ENCODE measurements around the gene SLC24A3.

Gene SLC24A3

DNA sequence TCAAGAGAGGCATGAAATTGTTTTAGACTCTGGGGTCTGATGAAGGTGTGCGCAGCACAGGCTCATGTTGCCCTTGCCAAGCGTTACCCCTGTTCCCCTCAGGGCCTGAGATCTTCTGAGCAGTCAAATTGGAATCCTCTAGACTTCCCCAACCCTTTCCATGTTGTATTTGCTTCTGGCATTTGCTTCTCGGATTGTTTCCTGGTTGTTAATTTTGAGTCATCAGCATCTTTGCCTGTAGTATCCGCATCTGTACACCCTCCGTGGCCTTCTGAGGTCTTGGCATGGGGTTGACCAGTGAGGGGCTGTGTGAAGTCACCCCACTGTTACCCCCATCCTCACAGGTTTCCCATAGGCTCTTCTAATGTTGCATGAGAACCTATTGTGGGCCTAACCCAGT is 40.9 kb downstream of the SLC24A3 start:
- Histone ChIP-seq H3K9ac (ENCODE audit: low read length) (no peak overlapping the region), H4K20me1 (ENCODE audit: insufficient read depth, low read length) (no peaks in the 10 kb centered on the region), H3K4me1 (ENCODE audit: low read length) (peaks cover 4% of the 10 kb centered on the region), H3K4me3 (ENCODE audit: low read length) (no peak overlapping the region), H3K27ac (ENCODE audit: low read length) (no peak overlapping the region), H3K36me3 (replicated peaks; ENCODE audit: low read depth, low read length) (no peaks in the 10 kb centered on the region), H3K4me2 (ENCODE audit: low read length) (no peak overlapping the region), H3K27me3 (ENCODE audit: low read depth, low read length) (peaks cover 37% of the 10 kb centered on the region), H3K9me3 (ENCODE audit: insufficient read depth, low read length) (no peaks in the 10 kb centered on the region), H2AFZ (ENCODE audit: low read depth, low read length) (no peak overlapping the region), H3K79me2 (ENCODE audit: low read length) (no peaks in the 10 kb centered on the region)
- TF ChIP-seq EZH2phosphoT487 (IDR thresholded peaks at IDR 0.05; ENCODE audit: low read depth): no peak
- TF ChIP-seq, protein P1, sequence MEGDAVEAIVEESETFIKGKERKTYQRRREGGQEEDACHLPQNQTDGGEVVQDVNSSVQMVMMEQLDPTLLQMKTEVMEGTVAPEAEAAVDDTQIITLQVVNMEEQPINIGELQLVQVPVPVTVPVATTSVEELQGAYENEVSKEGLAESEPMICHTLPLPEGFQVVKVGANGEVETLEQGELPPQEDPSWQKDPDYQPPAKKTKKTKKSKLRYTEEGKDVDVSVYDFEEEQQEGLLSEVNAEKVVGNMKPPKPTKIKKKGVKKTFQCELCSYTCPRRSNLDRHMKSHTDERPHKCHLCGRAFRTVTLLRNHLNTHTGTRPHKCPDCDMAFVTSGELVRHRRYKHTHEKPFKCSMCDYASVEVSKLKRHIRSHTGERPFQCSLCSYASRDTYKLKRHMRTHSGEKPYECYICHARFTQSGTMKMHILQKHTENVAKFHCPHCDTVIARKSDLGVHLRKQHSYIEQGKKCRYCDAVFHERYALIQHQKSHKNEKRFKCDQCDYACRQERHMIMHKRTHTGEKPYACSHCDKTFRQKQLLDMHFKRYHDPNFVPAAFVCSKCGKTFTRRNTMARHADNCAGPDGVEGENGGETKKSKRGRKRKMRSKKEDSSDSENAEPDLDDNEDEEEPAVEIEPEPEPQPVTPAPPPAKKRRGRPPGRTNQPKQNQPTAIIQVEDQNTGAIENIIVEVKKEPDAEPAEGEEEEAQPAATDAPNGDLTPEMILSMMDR (IDR thresholded peaks at IDR 0.05; ENCODE audit: low read depth, low read length): no peak

DNA sequence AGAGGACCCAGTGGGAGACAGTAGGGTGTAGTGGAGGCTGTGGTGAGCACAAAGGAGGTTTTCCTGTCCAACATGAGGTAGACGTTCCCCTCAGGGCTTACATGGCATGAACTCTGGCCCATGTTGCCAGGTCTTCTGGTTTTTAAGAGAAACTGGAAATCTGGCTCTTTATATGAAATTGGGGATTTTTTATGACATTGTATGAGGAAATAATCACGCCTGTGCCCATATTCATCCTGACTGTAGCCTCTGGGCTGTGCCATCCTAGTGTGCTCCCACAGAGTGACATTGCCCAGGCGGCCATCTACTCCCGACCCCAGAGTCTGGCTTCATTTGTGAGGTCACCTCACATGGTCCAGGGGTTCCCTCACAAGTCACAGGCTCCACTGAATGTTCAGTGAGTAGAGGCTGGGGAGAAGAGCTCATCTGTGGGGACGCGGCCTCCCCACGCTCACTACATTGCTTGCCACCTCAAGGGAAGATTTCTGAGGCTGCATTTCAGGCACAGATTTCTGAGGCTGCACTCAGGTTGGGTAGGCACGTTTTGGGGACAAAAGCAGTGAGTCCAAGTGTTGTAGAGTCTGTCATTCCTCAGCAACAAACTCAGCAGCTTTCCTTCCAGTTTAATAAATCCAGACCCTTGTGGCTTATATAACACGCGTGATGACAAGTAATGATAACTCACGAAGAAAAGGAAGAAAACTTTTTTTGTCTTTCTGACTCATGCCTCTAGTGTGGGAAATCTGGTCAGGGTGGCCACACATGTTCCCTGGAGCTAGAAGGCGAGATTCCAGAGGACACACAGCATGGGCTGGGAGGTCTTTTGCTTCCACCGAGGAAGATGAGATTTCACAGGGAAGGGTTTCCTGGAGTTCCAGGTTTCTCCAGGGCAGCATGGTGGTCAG is 41.7 kb downstream of the SLC24A3 start:
- H3K27ac ChIP-seq (ENCODE audit: low read length): no peak overlapping the region
- H4K20me1 ChIP-seq (ENCODE audit: insufficient read depth, low read length): no peaks in the 10 kb centered on the region
- H3K27me3 ChIP-seq (ENCODE audit: low read depth, low read length): peaks cover 32% of the 10 kb centered on the region
- H3K4me3 ChIP-seq (ENCODE audit: low read length): no peak overlapping the region
- no peaks in the 10 kb centered on the region for H3K36me3 ChIP-seq (replicated peaks; ENCODE audit: low read depth, low read length)
- peaks cover 12% of the 10 kb centered on the region for H3K4me1 ChIP-seq (ENCODE audit: low read length)
- H3K9me3 ChIP-seq (ENCODE audit: insufficient read depth, low read length): no peaks in the 10 kb centered on the region
- no peak overlapping the region for H3K4me2 ChIP-seq (ENCODE audit: low read length)
- no peak for TF ChIP-seq EZH2phosphoT487 (IDR thresholded peaks at IDR 0.05; ENCODE audit: low read depth)
- TF ChIP-seq, protein P1 (IDR thresholded peaks at IDR 0.05; ENCODE audit: low read depth, low read length): no peak
- no peak overlapping the region for H3K9ac ChIP-seq (ENCODE audit: low read length)
- H3K79me2 ChIP-seq (ENCODE audit: low read length): no peaks in the 10 kb centered on the region
- H2AFZ ChIP-seq (ENCODE audit: low read depth, low read length): no peak overlapping the region

DNA sequence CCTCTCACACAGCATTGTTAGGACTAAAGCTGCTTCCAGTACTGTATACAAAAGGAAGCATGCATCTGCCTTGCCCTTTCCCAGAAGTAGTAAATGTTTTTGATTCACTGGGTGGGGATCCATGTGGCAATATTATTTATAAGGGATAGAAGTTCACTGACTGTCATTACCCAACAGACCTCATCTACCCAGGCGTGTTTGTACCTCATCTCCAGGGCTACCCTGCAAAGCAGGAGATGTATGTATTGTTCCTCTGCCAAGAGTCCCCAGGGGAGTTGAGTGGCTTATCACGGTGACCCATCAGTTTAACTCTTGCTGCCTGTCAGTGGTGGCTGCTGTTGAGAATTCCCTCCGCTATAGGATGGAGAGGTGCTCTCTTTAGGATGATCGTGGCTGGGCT is 42.5 kb downstream of the SLC24A3 start:
- no peaks in the 10 kb centered on the region for H3K36me3 ChIP-seq (replicated peaks; ENCODE audit: low read depth, low read length)
- TF ChIP-seq EZH2phosphoT487 (IDR thresholded peaks at IDR 0.05; ENCODE audit: low read depth): no peak
- TF ChIP-seq, protein P1 (IDR thresholded peaks at IDR 0.05; ENCODE audit: low read depth, low read length): no peak
- H3K4me1 ChIP-seq (ENCODE audit: low read length): peaks cover 20% of the 10 kb centered on the region
- no peak overlapping the region for H3K4me2 ChIP-seq (ENCODE audit: low read length)
- H3K27me3 ChIP-seq (ENCODE audit: low read depth, low read length): peaks cover 30% of the 10 kb centered on the region
- H3K27ac ChIP-seq (ENCODE audit: low read length): no peak overlapping the region
- H3K79me2 ChIP-seq (ENCODE audit: low read length): no peaks in the 10 kb centered on the region
- no peaks in the 10 kb centered on the region for H3K9me3 ChIP-seq (ENCODE audit: insufficient read depth, low read length)
- no peak overlapping the region for H2AFZ ChIP-seq (ENCODE audit: low read depth, low read length)
- no peak overlapping the region for H3K9ac ChIP-seq (ENCODE audit: low read length)
- no peak overlapping the region for H3K4me3 ChIP-seq (ENCODE audit: low read length)
- no peaks in the 10 kb centered on the region for H4K20me1 ChIP-seq (ENCODE audit: insufficient read depth, low read length)

DNA sequence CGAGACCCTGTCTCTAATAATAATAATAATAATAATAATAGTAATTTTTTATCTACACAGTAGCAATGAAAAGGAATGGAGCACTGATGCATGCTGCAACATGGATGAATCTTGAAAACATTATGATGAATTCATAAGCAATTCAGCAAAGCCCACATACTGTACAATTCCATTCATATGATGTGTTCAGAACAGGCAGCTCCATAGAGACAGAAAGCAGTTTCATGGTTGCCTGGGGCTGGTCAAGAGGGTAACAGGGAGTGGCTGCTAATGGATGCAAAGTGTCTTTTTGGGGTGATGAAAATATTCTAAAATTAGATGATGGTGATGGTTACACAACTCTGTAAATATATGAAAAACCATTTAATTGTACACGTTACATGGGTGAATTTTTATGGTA is 43.6 kb downstream of the SLC24A3 start:
- Histone ChIP-seq H3K36me3 (replicated peaks; ENCODE audit: low read depth, low read length) (no peaks in the 10 kb centered on the region), H3K4me2 (ENCODE audit: low read length) (no peak overlapping the region), H3K9ac (ENCODE audit: low read length) (no peak overlapping the region), H3K4me3 (ENCODE audit: low read length) (no peak overlapping the region), H3K27ac (ENCODE audit: low read length) (no peak overlapping the region), H3K9me3 (ENCODE audit: insufficient read depth, low read length) (no peaks in the 10 kb centered on the region), H3K4me1 (ENCODE audit: low read length) (peaks cover 32% of the 10 kb centered on the region), H2AFZ (ENCODE audit: low read depth, low read length) (no peak overlapping the region), H3K27me3 (ENCODE audit: low read depth, low read length) (peaks cover 20% of the 10 kb centered on the region), H3K79me2 (ENCODE audit: low read length) (no peaks in the 10 kb centered on the region), H4K20me1 (ENCODE audit: insufficient read depth, low read length) (no peaks in the 10 kb centered on the region)
- TF ChIP-seq, protein P1 (IDR thresholded peaks at IDR 0.05; ENCODE audit: low read depth, low read length): no peak
- TF ChIP-seq EZH2phosphoT487 (IDR thresholded peaks at IDR 0.05; ENCODE audit: low read depth): no peak
